Measurements from ENCODE around the gene FUT9.

Gene FUT9

DNA sequence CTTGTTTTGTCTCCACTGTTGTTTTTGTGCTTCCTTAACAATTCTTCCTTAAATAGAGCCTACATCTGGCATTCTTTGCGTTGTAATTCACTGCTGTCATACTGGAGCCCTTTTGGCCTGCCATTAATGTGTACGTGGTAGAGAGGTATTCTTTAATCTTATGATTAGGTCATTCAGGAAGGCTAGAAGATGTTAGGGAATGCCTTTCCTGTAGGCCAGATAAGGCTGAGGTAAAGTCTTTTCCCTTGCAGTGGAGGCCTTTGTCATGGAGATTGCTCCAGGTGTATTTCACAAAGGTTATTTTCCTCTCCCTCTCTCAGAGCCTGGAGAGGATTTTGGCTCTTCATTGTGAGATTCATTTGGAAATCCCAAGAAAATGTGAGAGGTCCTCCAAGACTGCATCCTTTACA lies 146.9 kb downstream of the FUT9 start:
- no peak for ATAC-seq
- TF ChIP-seq, protein P1, sequence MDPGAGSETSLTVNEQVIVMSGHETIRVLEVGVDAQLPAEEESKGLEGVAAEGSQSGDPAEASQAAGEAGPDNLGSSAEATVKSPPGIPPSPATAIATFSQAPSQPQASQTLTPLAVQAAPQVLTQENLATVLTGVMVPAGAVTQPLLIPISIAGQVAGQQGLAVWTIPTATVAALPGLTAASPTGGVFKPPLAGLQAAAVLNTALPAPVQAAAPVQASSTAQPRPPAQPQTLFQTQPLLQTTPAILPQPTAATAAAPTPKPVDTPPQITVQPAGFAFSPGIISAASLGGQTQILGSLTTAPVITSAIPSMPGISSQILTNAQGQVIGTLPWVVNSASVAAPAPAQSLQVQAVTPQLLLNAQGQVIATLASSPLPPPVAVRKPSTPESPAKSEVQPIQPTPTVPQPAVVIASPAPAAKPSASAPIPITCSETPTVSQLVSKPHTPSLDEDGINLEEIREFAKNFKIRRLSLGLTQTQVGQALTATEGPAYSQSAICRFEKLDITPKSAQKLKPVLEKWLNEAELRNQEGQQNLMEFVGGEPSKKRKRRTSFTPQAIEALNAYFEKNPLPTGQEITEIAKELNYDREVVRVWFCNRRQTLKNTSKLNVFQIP (CRISPR knock-in tag; IDR thresholded peaks at IDR 0.05; ENCODE audit: borderline replicate concordance, low read depth), result no peak
- no peak for TF ChIP-seq PPARA (CRISPR knock-in tag; IDR thresholded peaks at IDR 0.05; ENCODE audit: borderline replicate concordance)
- no peak for TF ChIP-seq ZC3H10 (CRISPR knock-in tag; IDR thresholded peaks at IDR 0.05)
- TF ChIP-seq ZNF8 (CRISPR knock-in tag; IDR thresholded peaks at IDR 0.05), result no peak
- TF ChIP-seq RARB (CRISPR knock-in tag; IDR thresholded peaks at IDR 0.05), result no peak
- no peak for TF ChIP-seq ESRRG (CRISPR knock-in tag; IDR thresholded peaks at IDR 0.05)

DNA sequence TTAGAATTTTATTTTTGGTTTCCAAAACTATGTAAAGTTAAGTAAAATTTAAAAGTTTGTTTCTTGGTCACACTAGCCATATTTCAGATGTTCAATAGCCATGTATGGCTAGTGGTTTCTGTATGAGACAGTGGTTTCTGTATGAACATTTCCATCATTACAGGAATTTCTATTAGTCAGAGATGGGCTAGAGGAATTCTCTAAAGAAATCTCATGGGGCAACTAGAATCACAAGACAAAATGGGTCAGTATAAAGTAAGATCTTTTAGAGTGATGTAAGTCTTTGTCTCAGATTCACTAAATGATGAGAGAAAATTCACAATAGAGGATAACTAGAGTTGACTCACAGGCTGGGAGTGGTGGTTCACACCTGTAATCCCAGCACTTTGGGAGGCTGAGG lies 149.0 kb downstream of the FUT9 start:
- no peak for TF ChIP-seq TOX (CRISPR knock-in tag; IDR thresholded peaks at IDR 0.05; ENCODE audit: borderline replicate concordance)
- TF ChIP-seq ZNF565 (CRISPR knock-in tag; conservative IDR thresholded peaks at IDR 0.05; ENCODE audit: low read depth), result no peak
- no peak for TF ChIP-seq ZC3H10 (CRISPR knock-in tag; IDR thresholded peaks at IDR 0.05)
- no peak for TF ChIP-seq ZNF8 (CRISPR knock-in tag; IDR thresholded peaks at IDR 0.05)
- TF ChIP-seq RARB (CRISPR knock-in tag; IDR thresholded peaks at IDR 0.05), result no peak
- TF ChIP-seq, protein P1 (CRISPR knock-in tag; IDR thresholded peaks at IDR 0.05; ENCODE audit: borderline replicate concordance, low read depth), result no peak
- no peak for TF ChIP-seq BACH2 (CRISPR knock-in tag; IDR thresholded peaks at IDR 0.05; ENCODE audit: borderline replicate concordance)
- TF ChIP-seq PPARA (CRISPR knock-in tag; IDR thresholded peaks at IDR 0.05; ENCODE audit: borderline replicate concordance), result no peak
- TF ChIP-seq ZFP3 (CRISPR knock-in tag; IDR thresholded peaks at IDR 0.05), result no peak
- TF ChIP-seq, protein P2, sequence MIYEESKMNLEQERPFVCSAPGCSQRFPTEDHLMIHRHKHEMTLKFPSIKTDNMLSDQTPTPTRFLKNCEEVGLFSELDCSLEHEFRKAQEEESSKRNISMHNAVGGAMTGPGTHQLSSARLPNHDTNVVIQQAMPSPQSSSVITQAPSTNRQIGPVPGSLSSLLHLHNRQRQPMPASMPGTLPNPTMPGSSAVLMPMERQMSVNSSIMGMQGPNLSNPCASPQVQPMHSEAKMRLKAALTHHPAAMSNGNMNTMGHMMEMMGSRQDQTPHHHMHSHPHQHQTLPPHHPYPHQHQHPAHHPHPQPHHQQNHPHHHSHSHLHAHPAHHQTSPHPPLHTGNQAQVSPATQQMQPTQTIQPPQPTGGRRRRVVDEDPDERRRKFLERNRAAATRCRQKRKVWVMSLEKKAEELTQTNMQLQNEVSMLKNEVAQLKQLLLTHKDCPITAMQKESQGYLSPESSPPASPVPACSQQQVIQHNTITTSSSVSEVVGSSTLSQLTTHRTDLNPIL (CRISPR knock-in tag; IDR thresholded peaks at IDR 0.05; ENCODE audit: low read depth), result no peak
- TF ChIP-seq TCF4 (CRISPR knock-in tag; IDR thresholded peaks at IDR 0.05; ENCODE audit: borderline replicate concordance), result no peak
- no peak for TF ChIP-seq ZFP30 (CRISPR knock-in tag; IDR thresholded peaks at IDR 0.05)
- no peak for TF ChIP-seq ARNTL (CRISPR knock-in tag; IDR thresholded peaks at IDR 0.05; ENCODE audit: borderline replicate concordance, low read depth)
- TF ChIP-seq CSDC2 (CRISPR knock-in tag; IDR thresholded peaks at IDR 0.05), result no peak
- ATAC-seq, result no peak

- no peak for ATAC-seq
- TF ChIP-seq, protein P3, sequence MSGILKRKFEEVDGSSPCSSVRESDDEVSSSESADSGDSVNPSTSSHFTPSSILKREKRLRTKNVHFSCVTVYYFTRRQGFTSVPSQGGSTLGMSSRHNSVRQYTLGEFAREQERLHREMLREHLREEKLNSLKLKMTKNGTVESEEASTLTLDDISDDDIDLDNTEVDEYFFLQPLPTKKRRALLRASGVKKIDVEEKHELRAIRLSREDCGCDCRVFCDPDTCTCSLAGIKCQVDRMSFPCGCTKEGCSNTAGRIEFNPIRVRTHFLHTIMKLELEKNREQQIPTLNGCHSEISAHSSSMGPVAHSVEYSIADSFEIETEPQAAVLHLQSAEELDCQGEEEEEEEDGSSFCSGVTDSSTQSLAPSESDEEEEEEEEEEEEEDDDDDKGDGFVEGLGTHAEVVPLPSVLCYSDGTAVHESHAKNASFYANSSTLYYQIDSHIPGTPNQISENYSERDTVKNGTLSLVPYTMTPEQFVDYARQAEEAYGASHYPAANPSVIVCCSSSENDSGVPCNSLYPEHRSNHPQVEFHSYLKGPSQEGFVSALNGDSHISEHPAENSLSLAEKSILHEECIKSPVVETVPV (CRISPR knock-in tag; IDR thresholded peaks at IDR 0.05), result no peak
- TF ChIP-seq TOX (CRISPR knock-in tag; IDR thresholded peaks at IDR 0.05; ENCODE audit: borderline replicate concordance) (no peak), SNAI2 (CRISPR knock-in tag; IDR thresholded peaks at IDR 0.05) (no peak), CSDC2 (CRISPR knock-in tag; IDR thresholded peaks at IDR 0.05) (no peak), TSHZ2 (CRISPR knock-in tag; IDR thresholded peaks at IDR 0.05) (no peak), OSR1 (CRISPR knock-in tag; IDR thresholded peaks at IDR 0.05) (no peak), BACH2 (CRISPR knock-in tag; IDR thresholded peaks at IDR 0.05; ENCODE audit: borderline replicate concordance) (no peak)
These were observed 155.3 kb downstream of the FUT9 start for GRCh38 chr6:96171112-96171511.

DNA sequence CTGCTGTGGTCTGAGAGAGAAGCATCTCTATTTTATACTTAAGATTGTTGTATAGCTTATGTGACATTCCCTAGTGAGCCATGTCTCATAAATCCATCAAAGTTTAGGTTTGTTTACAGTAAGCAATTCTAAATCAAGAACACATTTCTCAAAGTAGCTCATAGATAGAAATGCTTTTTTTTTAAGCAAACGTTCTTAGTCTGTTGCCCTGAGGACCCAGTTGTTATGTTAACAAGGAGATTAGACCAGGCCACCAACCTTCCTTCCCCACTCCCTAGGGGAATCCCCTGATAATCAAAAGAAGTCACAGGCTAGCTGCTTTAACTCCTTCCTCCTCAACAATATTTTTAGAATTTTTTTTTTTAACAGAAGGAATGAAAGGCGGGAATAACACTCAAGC lies 169.0 kb downstream of the FUT9 start:
- no peak for ATAC-seq
- no peak for TF ChIP-seq TCF4 (CRISPR knock-in tag; IDR thresholded peaks at IDR 0.05; ENCODE audit: borderline replicate concordance)
- TF ChIP-seq TOX (CRISPR knock-in tag; IDR thresholded peaks at IDR 0.05; ENCODE audit: borderline replicate concordance), result no peak
- no peak for TF ChIP-seq TSHZ2 (CRISPR knock-in tag; IDR thresholded peaks at IDR 0.05)
- TF ChIP-seq ZNF565 (CRISPR knock-in tag; conservative IDR thresholded peaks at IDR 0.05; ENCODE audit: low read depth), result no peak
- no peak for TF ChIP-seq ZNF8 (CRISPR knock-in tag; IDR thresholded peaks at IDR 0.05)
- TF ChIP-seq, protein P3 (CRISPR knock-in tag; IDR thresholded peaks at IDR 0.05), result no peak
